ENCODE measurements around the gene YTHDC1.

YTHDC1 gene

GRCh38 chr4:68337522-68337921, 12.4 kb downstream of the YTHDC1 start:
- WGBS, 2 experiments (ENCODE audit: insufficient coverage in 2 of 2) = 96% methylated on average over 3 of the region's 7 CpGs; no CpG with 5 or more reads in 1 of the 2 experiments

GRCh38 chr4:68337004-68337403, 12.9 kb downstream of the YTHDC1 start:
- no peak overlapping the region for H3K27ac ChIP-seq (ENCODE audit: low read depth, low read length, severe bottlenecking)
- peaks cover 39% of the 10 kb centered on the region for H3K36me3 ChIP-seq (ENCODE audit: control insufficient read depth, insufficient read depth, low read length)
- WGBS, 2 experiments (ENCODE audit: insufficient coverage in 2 of 2) = 100% methylated on average over 1 of the region's 1 CpG

More at GRCh38 chr4:68337522-68337921, 12.4 kb downstream of the YTHDC1 start:
- Histone ChIP-seq H3K27ac (ENCODE audit: low read depth, low read length, severe bottlenecking) (no peak overlapping the region), H3K4me1 (ENCODE audit: control insufficient read depth, insufficient read depth, low read length, poor library complexity, severe bottlenecking) (peaks cover 4% of the 10 kb centered on the region), H3K36me3 (ENCODE audit: control insufficient read depth, insufficient read depth, low read length) (peaks cover 35% of the 10 kb centered on the region), H3K9me3 (ENCODE audit: control insufficient read depth, low read length) (no peaks in the 10 kb centered on the region), H3K4me3 (ENCODE audit: extremely low read depth, insufficient read depth, low read length, poor library complexity, severe bottlenecking) (no peak overlapping the region)

GRCh38 chr4:68336530-68336929, 13.4 kb downstream of the YTHDC1 start:
- Histone ChIP-seq H3K9me3 (ENCODE audit: control insufficient read depth, low read length) (no peaks in the 10 kb centered on the region), H3K4me1 (ENCODE audit: control insufficient read depth, insufficient read depth, low read length, poor library complexity, severe bottlenecking) (peaks cover 4% of the 10 kb centered on the region), H3K27ac (ENCODE audit: low read depth, low read length, severe bottlenecking) (no peak overlapping the region), H3K36me3 (ENCODE audit: control insufficient read depth, insufficient read depth, low read length) (peaks cover 40% of the 10 kb centered on the region), H3K4me3 (ENCODE audit: extremely low read depth, insufficient read depth, low read length, poor library complexity, severe bottlenecking) (no peak overlapping the region)

More at GRCh38 chr4:68337004-68337403, 12.9 kb downstream of the YTHDC1 start:
- peaks cover 4% of the 10 kb centered on the region for H3K4me1 ChIP-seq (ENCODE audit: control insufficient read depth, insufficient read depth, low read length, poor library complexity, severe bottlenecking)
- H3K9me3 ChIP-seq (ENCODE audit: control insufficient read depth, low read length) = no peaks in the 10 kb centered on the region
- H3K4me3 ChIP-seq (ENCODE audit: extremely low read depth, insufficient read depth, low read length, poor library complexity, severe bottlenecking) = no peak overlapping the region

- Histone ChIP-seq H3K9me3 (ENCODE audit: control insufficient read depth, low read length) (no peaks in the 10 kb centered on the region), H3K27ac (ENCODE audit: low read depth, low read length, severe bottlenecking) (no peak overlapping the region), H3K4me1 (ENCODE audit: control insufficient read depth, insufficient read depth, low read length, poor library complexity, severe bottlenecking) (no peaks in the 10 kb centered on the region), H3K4me3 (ENCODE audit: extremely low read depth, insufficient read depth, low read length, poor library complexity, severe bottlenecking) (no peak overlapping the region), H3K36me3 (ENCODE audit: control insufficient read depth, insufficient read depth, low read length) (peaks cover 77% of the 10 kb centered on the region)
- WGBS, 2 experiments (ENCODE audit: insufficient coverage in 2 of 2) = no CpG with 5 or more reads among the region's 1 CpG
Observed at GRCh38 chr4:68326141-68326540, 23.7 kb downstream of the YTHDC1 start.

- WGBS, 2 experiments (ENCODE audit: insufficient coverage in 2 of 2) = 100% methylated on average over 1 of the region's 4 CpGs; no CpG with 5 or more reads in 1 of the 2 experiments
- Histone ChIP-seq H3K36me3 (ENCODE audit: control insufficient read depth, insufficient read depth, low read length) (peaks cover 71% of the 10 kb centered on the region), H3K27ac (ENCODE audit: low read depth, low read length, severe bottlenecking) (no peak overlapping the region), H3K4me1 (ENCODE audit: control insufficient read depth, insufficient read depth, low read length, poor library complexity, severe bottlenecking) (no peaks in the 10 kb centered on the region), H3K4me3 (ENCODE audit: extremely low read depth, insufficient read depth, low read length, poor library complexity, severe bottlenecking) (no peak overlapping the region), H3K9me3 (ENCODE audit: control insufficient read depth, low read length) (no peaks in the 10 kb centered on the region)
Observed at GRCh38 chr4:68324519-68325262, 25.2 kb downstream of the YTHDC1 start.

- no CpG with 5 or more reads among the region's 1 CpG for WGBS, 2 experiments (ENCODE audit: insufficient coverage in 2 of 2)
- Histone ChIP-seq H3K4me1 (ENCODE audit: control insufficient read depth, insufficient read depth, low read length, poor library complexity, severe bottlenecking) (no peaks in the 10 kb centered on the region), H3K4me3 (ENCODE audit: extremely low read depth, insufficient read depth, low read length, poor library complexity, severe bottlenecking) (no peak overlapping the region), H3K27ac (ENCODE audit: low read depth, low read length, severe bottlenecking) (no peak overlapping the region), H3K9me3 (ENCODE audit: control insufficient read depth, low read length) (no peaks in the 10 kb centered on the region), H3K36me3 (ENCODE audit: control insufficient read depth, insufficient read depth, low read length) (peaks cover 68% of the 10 kb centered on the region)
Observed at GRCh38 chr4:68319040-68319439, 30.9 kb downstream of the YTHDC1 start.

GRCh38 chr4:68316193-68316969, 33.5 kb downstream of the YTHDC1 start:
- no peaks in the 10 kb centered on the region for H3K4me1 ChIP-seq (ENCODE audit: control insufficient read depth, insufficient read depth, low read length, poor library complexity, severe bottlenecking)
- no peak overlapping the region for H3K4me3 ChIP-seq (ENCODE audit: extremely low read depth, insufficient read depth, low read length, poor library complexity, severe bottlenecking)
- peaks cover 67% of the 10 kb centered on the region for H3K36me3 ChIP-seq (ENCODE audit: control insufficient read depth, insufficient read depth, low read length)
- no peak overlapping the region for H3K27ac ChIP-seq (ENCODE audit: low read depth, low read length, severe bottlenecking)
- 50 to 82% methylated on average over 1 to 4 of the region's 5 CpGs for WGBS, 2 experiments (ENCODE audit: insufficient coverage in 2 of 2)
- H3K9me3 ChIP-seq (ENCODE audit: control insufficient read depth, low read length) = no peaks in the 10 kb centered on the region

- WGBS, 2 experiments (ENCODE audit: insufficient coverage in 2 of 2) = 93 to 95% methylated on average over 2 of the region's 3 CpGs
- no peaks in the 10 kb centered on the region for H3K9me3 ChIP-seq (ENCODE audit: control insufficient read depth, low read length)
- H3K36me3 ChIP-seq (ENCODE audit: control insufficient read depth, insufficient read depth, low read length) = peaks cover 42% of the 10 kb centered on the region
- H3K27ac ChIP-seq (ENCODE audit: low read depth, low read length, severe bottlenecking) = no peak overlapping the region
- H3K4me1 ChIP-seq (ENCODE audit: control insufficient read depth, insufficient read depth, low read length, poor library complexity, severe bottlenecking) = no peaks in the 10 kb centered on the region
- no peak overlapping the region for H3K4me3 ChIP-seq (ENCODE audit: extremely low read depth, insufficient read depth, low read length, poor library complexity, severe bottlenecking)
Observed at GRCh38 chr4:68310651-68311247, 39.1 kb downstream of the YTHDC1 start.

GRCh38 chr4:68304731-68305130, 45.2 kb downstream of the YTHDC1 start:
- Histone ChIP-seq H3K27ac (ENCODE audit: low read depth, low read length, severe bottlenecking) (no peak overlapping the region), H3K4me1 (ENCODE audit: control insufficient read depth, insufficient read depth, low read length, poor library complexity, severe bottlenecking) (no peaks in the 10 kb centered on the region)
- WGBS, 2 experiments (ENCODE audit: insufficient coverage in 2 of 2) = 90 to 94% methylated on average over 3 to 9 of the region's 9 CpGs

GRCh38 chr4:68299492-68300457, 50.1 kb downstream of the YTHDC1 start:
- Histone ChIP-seq H3K4me1 (ENCODE audit: control insufficient read depth, insufficient read depth, low read length, poor library complexity, severe bottlenecking) (no peaks in the 10 kb centered on the region), H3K36me3 (ENCODE audit: control insufficient read depth, insufficient read depth, low read length) (no peaks in the 10 kb centered on the region), H3K9me3 (ENCODE audit: control insufficient read depth, low read length) (no peaks in the 10 kb centered on the region), H3K4me3 (ENCODE audit: extremely low read depth, insufficient read depth, low read length, poor library complexity, severe bottlenecking) (no peak overlapping the region), H3K27ac (ENCODE audit: low read depth, low read length, severe bottlenecking) (no peak overlapping the region)
- 90 to 100% methylated on average over 2 of the region's 9 CpGs for WGBS, 2 experiments (ENCODE audit: insufficient coverage in 2 of 2)

More at GRCh38 chr4:68304731-68305130, 45.2 kb downstream of the YTHDC1 start:
- Histone ChIP-seq H3K9me3 (ENCODE audit: control insufficient read depth, low read length) (no peaks in the 10 kb centered on the region), H3K4me3 (ENCODE audit: extremely low read depth, insufficient read depth, low read length, poor library complexity, severe bottlenecking) (no peak overlapping the region), H3K36me3 (ENCODE audit: control insufficient read depth, insufficient read depth, low read length) (no peaks in the 10 kb centered on the region)

Measured in mesodermal cell (in vitro differentiated cells).